Hypothalamus (tissue), 51 donors: Measurements from ENCODE around the gene SFT2D1.
"Not testable (repeated sequence)": the region's sequence is repeated elsewhere in the genome, so short reads cannot be mapped to it uniquely, and the experiment has no call there.

Experiments used
- DNase-seq, 51 donors: peaks; one replicate each; lab custom pipeline; 2025; lab: John Stamatoyannopoulos, UW

SFT2D1 gene

DNA sequence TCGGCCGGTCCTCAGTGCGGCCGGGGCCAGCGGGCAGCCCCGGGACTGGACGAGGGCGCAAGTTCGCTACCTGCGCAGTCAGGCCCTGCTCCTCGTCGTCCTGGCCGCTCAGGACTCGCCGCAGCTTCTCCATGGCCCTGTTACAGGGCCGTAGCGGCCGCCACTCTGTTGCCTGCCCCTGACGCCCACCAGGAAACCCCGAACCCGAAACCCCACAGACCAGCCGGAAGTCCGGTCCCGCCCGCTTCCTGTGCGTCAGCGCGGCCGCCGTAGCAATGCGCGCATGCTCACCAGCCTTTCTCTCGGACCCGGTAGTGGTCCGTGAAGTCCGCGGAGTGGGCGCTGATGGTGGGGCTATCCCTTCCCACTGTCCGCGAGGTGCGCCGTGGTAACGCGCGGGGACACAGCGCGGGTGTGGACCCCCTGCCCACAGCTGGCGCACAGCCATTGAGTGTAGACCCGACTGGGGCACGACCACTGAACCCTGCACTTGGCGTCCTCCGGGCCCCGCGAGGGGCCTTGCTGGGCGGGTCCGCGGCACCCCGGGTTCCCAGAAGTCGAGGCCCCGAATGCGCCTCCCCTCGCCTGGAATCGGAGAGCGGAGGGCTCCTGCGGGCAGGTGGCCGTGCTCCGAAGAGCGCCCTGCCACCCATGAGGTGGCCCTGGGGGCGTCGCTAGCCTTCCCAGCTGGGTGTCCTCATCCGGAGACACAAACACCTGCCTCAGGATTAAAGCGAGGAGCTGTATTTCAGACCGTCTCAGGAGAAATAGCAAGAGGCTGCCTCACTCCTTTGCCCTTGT is at the start of gene SFT2D1:
TSS of gene SFT2D1 (minus strand) at position 197 of the 801 bp plus-strand sequence. CDS start at position 133, 64 bp downstream.
- DNase-seq = peak; percentile 26 to 86 (median 73)

DNA sequence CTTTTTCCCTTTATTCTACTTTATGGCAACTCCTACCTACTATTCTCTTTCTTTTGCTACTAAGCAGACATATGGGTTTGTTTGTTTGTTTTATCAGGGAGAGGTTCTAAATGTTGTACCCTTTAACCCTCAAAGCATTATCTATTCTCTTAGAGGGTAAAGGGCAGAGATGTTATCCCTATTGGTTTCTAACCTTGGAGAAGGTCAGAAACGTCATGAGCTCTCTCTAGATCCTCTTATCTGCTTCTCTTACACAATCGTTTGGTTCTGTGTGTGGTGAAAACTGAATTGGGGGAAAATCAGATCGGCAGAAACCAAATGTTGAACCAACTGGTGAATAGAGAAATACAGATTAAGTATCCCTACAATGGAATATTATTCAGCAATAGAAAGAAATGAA is 46.8 kb upstream of the SFT2D1 start:
- DNase-seq = no peak

GRCh38 chr6:166388290-166389004 is 46.1 kb upstream of the SFT2D1 start:
- DNase-seq = no peak

GRCh38 chr6:166387642-166388289 is 45.4 kb upstream of the SFT2D1 start:
- no peak for DNase-seq

DNA sequence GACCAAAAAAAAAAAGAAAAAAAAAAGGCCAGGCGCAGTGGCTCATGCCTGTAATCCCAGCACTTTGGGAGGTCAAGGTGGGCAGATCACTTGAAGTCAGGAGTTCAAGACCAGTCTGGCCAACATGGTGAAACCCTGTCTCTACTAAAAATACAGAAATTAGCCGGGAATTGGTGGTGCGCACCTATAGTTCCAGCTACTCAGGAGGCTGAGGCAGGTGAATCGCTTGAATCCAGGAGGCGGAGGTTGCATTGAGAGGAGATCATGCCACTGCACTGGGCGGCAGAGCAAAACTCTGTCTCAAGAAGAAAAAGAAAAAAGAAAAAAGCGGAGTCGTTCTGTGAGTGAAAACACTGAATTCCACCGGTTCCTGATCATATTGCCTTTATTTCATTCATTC is 44.8 kb upstream of the SFT2D1 start:
- not testable (repeated sequence) for DNase-seq

DNA sequence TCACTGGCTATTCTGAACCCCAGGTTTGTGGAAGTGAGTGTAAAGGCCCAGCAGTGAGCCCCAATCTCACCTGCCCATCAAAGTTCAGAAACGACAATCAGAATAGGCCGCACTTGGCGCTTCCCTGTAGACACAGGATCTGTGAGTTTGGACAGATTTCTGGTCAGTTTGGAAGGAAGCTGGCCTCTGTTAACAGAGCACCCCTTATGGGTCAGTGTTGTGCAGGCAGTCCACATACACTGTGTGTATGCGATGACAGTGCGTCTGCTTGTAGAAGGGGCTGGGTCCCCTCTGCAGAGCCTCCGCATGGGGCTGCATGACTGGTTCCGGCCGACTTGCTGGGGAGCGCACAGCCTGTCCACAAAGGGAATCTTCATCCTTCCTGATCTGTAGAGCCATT is 43.8 kb upstream of the SFT2D1 start:
- DNase-seq = no peak

- peak in 1 of 51 donors; percentile 46 for DNase-seq
These were observed 41.5 kb upstream of the SFT2D1 start for GRCh38 chr6:166383802-166384363.

DNA sequence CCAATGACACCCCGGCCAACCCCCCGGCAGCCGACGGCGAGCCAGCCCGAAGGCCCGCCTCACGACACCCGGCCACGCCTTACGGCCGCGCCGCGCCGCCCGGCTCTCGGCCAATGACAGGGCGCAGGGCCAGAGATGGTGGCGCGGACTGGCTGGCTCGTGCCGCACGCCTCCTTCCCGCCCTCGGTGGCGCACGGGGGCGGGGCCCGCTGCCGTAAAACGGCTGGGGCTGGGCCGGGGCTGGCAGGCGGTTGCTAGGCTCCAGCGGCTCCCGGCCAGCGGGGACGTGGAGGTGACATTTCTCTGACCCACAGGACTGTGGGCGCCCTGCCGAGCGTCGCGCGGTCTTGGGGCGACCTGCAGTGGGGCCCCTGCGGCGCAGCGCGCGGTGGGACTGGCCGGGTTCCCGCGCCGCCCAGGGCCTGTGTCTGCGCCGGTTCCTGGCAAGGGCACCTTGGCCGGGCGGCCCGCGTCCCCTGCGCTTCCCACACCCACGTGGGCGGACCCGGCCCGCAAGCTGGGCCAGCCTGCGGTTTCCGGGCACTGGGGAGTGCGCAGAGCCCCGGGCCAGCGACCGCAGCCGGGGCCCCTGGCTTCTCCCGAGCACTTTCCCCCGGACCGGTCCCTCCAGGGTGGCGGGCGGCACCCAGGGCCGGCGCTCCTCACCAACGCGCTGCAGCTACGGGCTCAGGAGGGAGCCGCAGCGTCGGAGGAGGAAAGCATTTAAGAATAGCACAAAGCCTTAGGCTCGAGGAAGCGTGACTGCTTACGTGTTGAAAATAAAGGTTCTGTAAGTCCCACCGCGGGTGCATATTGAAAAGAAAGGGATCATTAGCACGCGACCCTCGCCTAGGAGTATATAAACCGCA is 40.8 kb upstream of the SFT2D1 start, which contains the start of gene MPC1:
TSS of gene MPC1 (minus strand) at position 8 of the 869 bp plus-strand sequence. CDS start 64 bp downstream, outside the sequence.
- peak; percentile 59 to 99 (median 94) for DNase-seq

GRCh38 chr6:166382500-166382932 is 40.2 kb upstream of the SFT2D1 start:
- peak in 1 of 51 donors; percentile 41 for DNase-seq

DNA sequence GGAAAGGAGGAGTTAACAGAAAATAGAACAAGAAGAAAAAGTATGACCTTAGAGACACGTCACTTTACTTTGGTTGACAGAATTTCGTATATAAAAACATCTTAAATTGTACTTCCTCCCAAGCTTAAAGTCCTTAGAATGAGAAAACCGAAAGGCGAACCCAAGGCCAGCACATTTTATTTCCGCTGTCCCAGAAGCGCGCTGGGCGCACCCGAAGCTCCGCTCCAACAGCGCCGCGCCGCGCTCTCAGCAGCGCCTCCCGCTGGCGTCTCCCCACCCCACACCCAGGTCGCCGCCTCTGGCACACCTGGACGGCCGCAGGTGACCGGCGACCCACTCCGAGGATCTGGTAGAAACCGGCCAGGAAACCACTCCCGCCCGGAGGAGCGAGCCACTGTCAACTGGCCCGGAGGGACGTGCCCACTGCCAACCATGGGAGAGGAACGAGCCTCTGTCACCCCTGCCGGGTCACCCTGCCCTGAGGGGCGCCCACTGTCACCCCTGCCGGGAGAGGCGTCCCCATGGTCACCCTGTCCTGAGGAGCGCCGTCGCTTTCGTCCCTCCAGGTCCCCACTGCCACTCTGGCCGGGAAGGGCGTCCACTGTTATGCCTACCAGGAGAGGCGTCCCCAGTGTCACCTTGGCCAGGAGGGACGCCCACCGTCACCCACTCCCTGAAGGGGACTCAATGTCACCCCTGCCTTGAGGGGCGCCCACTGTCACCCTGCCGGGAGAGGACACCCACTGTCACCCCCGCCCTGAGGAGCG is 39.6 kb upstream of the SFT2D1 start:
- peak in 44 of 51 donors; percentile 6 to 73 (median 47) for DNase-seq

- no peak for DNase-seq
These were observed 39.0 kb upstream of the SFT2D1 start for GRCh38 chr6:166381381-166381732.

- DNase-seq = no peak
These were observed 37.5 kb upstream of the SFT2D1 start for GRCh38 chr6:166379800-166380199.

DNA sequence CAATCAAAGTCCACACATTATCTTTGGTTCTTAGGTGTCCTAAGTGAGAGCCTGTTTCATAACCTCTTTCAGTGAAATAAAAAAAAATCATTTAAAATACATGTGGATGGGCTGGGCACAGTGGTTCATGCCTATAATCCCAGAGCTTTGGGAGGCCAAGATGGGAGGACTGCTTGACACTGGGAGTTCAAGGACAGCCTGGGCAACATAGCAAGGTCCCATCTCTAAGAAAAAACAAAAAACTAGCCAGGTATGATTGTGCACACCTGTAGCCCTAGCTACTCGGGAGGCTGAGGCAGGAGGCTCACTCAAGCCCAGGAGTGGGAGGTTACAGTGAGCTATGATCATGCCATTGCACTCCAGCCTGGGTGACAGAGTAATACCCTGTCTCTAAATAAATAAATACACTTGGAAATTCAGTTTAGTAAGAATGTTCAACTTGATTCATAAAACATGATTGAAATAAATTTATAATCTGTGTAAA is 36.8 kb upstream of the SFT2D1 start:
- no peak for DNase-seq

GRCh38 chr6:166377721-166378120 is 35.4 kb upstream of the SFT2D1 start:
- no peak for DNase-seq

- no peak for DNase-seq
These were observed 32.7 kb upstream of the SFT2D1 start for GRCh38 chr6:166375013-166375412.

DNA sequence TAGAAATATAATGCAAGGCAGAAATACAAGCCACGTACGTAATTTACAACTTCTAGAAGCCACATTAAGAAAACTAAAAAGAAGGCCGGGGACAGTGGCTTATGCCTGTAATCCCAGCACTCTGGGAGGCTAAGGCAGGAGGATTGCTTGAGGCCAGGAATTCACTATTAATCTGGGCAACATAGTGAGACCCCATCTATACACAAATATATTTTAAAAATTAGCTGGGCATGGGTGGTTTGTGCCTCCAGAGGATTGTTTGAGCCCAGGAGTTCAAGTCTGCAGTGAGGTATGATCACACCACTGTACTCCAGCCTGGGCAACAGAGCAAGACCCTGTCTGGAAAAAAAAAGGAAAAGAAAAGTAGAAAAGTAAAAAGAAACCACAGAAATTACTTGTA is 28.1 kb upstream of the SFT2D1 start:
- no peak for DNase-seq

- no peak for DNase-seq
These were observed 27.4 kb upstream of the SFT2D1 start for GRCh38 chr6:166369782-166370181.

DNA sequence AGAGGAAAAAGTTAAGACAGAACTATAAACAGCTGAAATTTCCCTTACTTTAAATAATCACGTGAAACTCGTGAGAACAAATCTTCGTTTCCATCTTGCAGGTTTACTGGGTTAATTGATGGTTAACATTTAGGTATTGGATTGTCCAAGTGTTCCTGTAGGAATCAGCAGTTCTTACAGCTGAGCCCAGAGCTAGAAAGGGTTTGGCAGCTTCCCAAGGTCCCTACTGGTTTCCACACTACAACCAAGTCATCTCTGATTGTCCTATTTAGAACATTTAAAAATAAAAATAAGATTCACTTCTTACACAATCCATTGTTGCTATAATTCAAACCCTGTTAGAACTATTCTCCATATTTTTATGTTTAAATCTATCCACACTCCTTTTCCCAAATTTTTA is 24.6 kb upstream of the SFT2D1 start:
- DNase-seq = no peak

GRCh38 chr6:166365806-166366205 is 23.5 kb upstream of the SFT2D1 start:
- DNase-seq = no peak
